NCI-H146 treated with DMSO at 0.1 percent for 48 hours (cell line): Measurements from ENCODE around the gene SFT2D2.

Experiments used
- DNase-seq: peaks from one replicate; lab custom pipeline; 2025; ENCODE audit not compliant: unreplicated experiment; lab: John Stamatoyannopoulos, UW

Gene SFT2D2

DNA sequence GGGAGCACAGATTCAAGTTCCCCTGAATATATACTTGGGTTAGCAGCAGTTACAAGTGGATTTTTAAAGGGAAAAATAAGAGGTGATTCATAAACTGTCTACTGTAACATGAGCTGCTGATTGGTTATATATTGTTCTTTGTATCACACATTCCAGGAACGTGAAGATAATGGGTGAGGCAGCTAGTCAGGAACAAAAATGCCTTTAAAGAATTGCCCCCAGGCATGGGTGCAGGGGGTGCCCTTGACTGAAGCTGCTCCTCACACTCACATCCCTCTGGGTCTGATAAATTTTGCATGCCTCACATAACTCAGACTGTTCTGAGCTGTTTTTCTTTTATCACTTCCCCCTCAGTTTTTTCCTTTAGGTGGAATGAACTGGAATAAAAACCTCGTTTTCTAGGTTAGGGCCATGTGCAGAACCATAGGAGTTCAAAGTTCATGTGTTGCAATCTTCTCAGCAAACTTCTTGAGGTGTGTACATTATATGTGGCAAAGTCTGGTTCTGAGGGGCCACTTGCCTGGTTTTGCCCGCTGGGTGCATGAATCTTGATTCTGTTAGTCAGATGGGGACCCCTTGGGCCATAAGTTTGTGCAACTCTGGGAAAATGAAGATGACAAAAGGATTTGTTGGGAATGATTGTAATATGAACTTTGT, 76.0 kb downstream of the SFT2D2 start:
- no peak for DNase-seq
